DND-41 (cell line): ENCODE data around the gene ANKFN1.

Experiments used
- CTCF ChIP-seq: IDR thresholded peaks from 2 replicates; pipeline ENCODE4 v1.5.1; 2012; ENCODE audit warnings: borderline replicate concordance, low read length, moderate library complexity, mild to moderate bottlenecking; ENCODE audit not compliant: poor library complexity, severe bottlenecking; ENCODE audit errors: extremely low read depth
- EZH2 ChIP-seq: IDR thresholded peaks from 3 replicates; pipeline ENCODE4 v1.6.1; 2012; ENCODE audit warnings: borderline replicate concordance, low read depth, mild to moderate bottlenecking, moderate library complexity, low read length, inconsistent platforms; ENCODE audit not compliant: severe bottlenecking

DNA sequence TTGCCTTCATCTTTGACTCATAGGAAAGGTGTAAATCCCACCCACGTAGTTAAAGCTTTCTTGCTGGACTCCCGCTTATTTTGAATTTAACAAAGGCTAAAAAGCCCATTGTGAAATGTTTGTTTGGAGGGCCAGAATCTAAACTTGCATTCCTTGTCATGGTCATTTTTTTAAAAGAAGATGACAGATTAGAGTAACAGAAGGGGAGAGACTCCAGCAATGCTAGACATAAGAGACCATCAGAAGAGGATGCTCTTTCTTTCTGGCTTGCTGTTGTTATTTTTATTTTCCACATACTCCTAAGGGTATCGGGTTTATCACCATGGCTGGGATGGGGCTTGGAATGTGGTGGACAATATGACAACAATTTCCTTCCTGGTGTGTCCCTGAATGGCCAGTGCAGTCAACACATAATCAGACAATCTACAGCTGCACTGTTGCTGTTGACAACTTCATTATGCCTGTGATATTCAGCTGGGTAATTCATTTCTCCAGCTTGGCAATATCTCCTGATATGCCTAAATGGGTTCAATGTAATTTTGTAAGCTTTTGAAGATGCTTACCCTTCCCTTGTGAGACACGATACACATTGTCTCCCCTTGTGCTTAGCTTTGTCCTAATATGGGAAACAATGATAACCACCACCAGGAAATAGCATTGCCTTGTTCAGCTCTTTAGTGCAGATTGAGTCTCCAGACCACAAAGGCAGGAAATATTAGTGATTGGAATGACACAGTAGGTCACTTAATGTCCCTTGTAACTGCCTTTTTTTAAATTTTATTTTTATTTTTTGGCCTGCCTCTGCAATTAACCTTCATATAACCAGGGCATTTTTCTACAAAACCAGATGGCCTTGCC is 164.3 kb downstream of the ANKFN1 start:
- TF ChIP-seq CTCF (no peak), EZH2 (no peak)
